ENCODE measurements around the gene CACNA2D1. TPM values are rescaled to one million over a fixed set of nuclear protein-coding genes. Genes with fewer than 3 reads are reported as not detected.

Gene CACNA2D1
- total RNA-seq, 1 experiment from 2014 or later = 36.2 TPM

- H3K79me1 ChIP-seq (ENCODE audit: insufficient read depth, low read depth, low read length, poor library complexity, severe bottlenecking) = no peaks in the 10 kb centered on the region
- H3K27me3 ChIP-seq (ENCODE audit: insufficient read depth, low read length) = no peaks in the 10 kb centered on the region
- H3K9ac ChIP-seq (ENCODE audit: extremely low read depth, insufficient read length, low read length) = no peak overlapping the region
- H4K20me1 ChIP-seq (ENCODE audit: control insufficient read depth, insufficient read depth, insufficient read length) = no peaks in the 10 kb centered on the region
- peaks cover 3 to 7% of the 10 kb centered on the region in 2 experiments; a peak in 2 of 4 replicates for H3K4me1 Mint-ChIP-seq
- H3K79me2 ChIP-seq (ENCODE audit: insufficient read depth, low read length) = no peaks in the 10 kb centered on the region
- no peaks in the 10 kb centered on the region for H3K27me3 Mint-ChIP-seq (ENCODE audit: low read depth)
- H2BK120ac ChIP-seq (ENCODE audit: low read depth, low read length, poor library complexity, severe bottlenecking) = no peak overlapping the region
- H3K4me3 Mint-ChIP-seq = no peak overlapping the region
- no peak overlapping the region for H3K27ac Mint-ChIP-seq
- H3K14ac ChIP-seq (ENCODE audit: insufficient read depth, low read length) = no peak overlapping the region
- no peak overlapping the region for H2AFZ ChIP-seq (ENCODE audit: low read length)
- H2BK5ac ChIP-seq (ENCODE audit: insufficient read length, low read length) = no peak overlapping the region
- H3K23ac ChIP-seq (ENCODE audit: insufficient read length, low read depth, low read length) = no peak overlapping the region
- no peak for DNase-seq
- no peak overlapping the region for H3K4me2 ChIP-seq (ENCODE audit: insufficient read depth, insufficient read length, low read length)
- no peak overlapping the region for H2BK20ac ChIP-seq (ENCODE audit: low read depth, low read length, poor library complexity, severe bottlenecking)
- WGBS (ENCODE audit: extremely low coverage, insufficient read length, low lambda C conversion rate) = no CpG with 5 or more reads among the region's 1 CpG
- H3K23me2 ChIP-seq (ENCODE audit: insufficient read length, low read depth, low read length, poor library complexity, severe bottlenecking) = no peaks in the 10 kb centered on the region
- no peaks in the 10 kb centered on the region for H3K9me3 ChIP-seq (ENCODE audit: control insufficient read depth, low read depth, low read length)
- no peak overlapping the region for H3K27ac ChIP-seq (ENCODE audit: insufficient read length, low read depth, low read length)
- no peak overlapping the region for H2BK12ac ChIP-seq (ENCODE audit: insufficient read length, low read depth, low read length)
- TF ChIP-seq CTCF (conservative IDR thresholded peaks at IDR 0.05) = no peak
- no peak overlapping the region for H4K5ac ChIP-seq (ENCODE audit: insufficient read length, low read depth, low read length)
- H4K8ac ChIP-seq (replicated peaks; ENCODE audit: insufficient read length, low read depth, low read length) = no peak overlapping the region
- H2BK15ac ChIP-seq (ENCODE audit: low read depth, low read length) = no peak overlapping the region
- no peak overlapping the region for H2AK5ac ChIP-seq (ENCODE audit: insufficient read length, low read length)
- peaks cover 0 to 3% of the 10 kb centered on the region in 2 experiments; a peak in 2 of 5 replicates for H3K9me3 Mint-ChIP-seq
- peaks cover 5 to 21% (median 19%) of the 10 kb centered on the region in 3 experiments; a peak in 6 of 7 replicates for H3K36me3 Mint-ChIP-seq (ENCODE audit: insufficient read depth in 1 of 3, low read depth in 3 of 3)
- H3K56ac ChIP-seq (ENCODE audit: insufficient read length, low read depth, low read length) = no peak overlapping the region
- H3T11ph ChIP-seq (ENCODE audit: low read length) = no peak overlapping the region
- H3K4me1 ChIP-seq (ENCODE audit: insufficient read depth, low read length) = no peaks in the 10 kb centered on the region
- no peak overlapping the region for H3K18ac ChIP-seq (ENCODE audit: insufficient read length, low read depth, low read length)
- no peak overlapping the region for H3K4ac ChIP-seq (ENCODE audit: low read depth, low read length)
- H4K91ac ChIP-seq (ENCODE audit: insufficient read length, low read depth, low read length) = no peak overlapping the region
Observed at GRCh38 chr7:82397879-82398524, 45.6 kb downstream of the CACNA2D1 start.
